GM18870 (cell line): ENCODE data around the gene U2AF1L4.
"Not testable (repeated sequence)": the region's sequence is repeated elsewhere in the genome, so short reads cannot be mapped to it uniquely, and the experiment has no call there.

Experiments
- ATAC-seq: cut with Tn5 transposase; IDR thresholded peaks from one replicate; pipeline ENCODE4 v1.9.1; 2021; ENCODE audit warnings: moderate library complexity; ENCODE audit not compliant: unreplicated experiment

The U2AF1L4 gene

GRCh38 chr19:35727956-35728706 is 17.1 kb downstream of the U2AF1L4 start:
- ATAC-seq = no peak

GRCh38 chr19:35727053-35727955 is 17.9 kb downstream of the U2AF1L4 start:
- no peak for ATAC-seq

GRCh38 chr19:35725216-35725861 is 19.9 kb downstream of the U2AF1L4 start:
- ATAC-seq = no peak

GRCh38 chr19:35724560-35724959 is 20.7 kb downstream of the U2AF1L4 start:
- no peak for ATAC-seq

GRCh38 chr19:35724132-35724531 is 21.1 kb downstream of the U2AF1L4 start:
- ATAC-seq = not testable (repeated sequence)

- no peak for ATAC-seq
These were observed 21.5 kb downstream of the U2AF1L4 start for GRCh38 chr19:35723671-35724070.

- ATAC-seq = no peak
These were observed 22.3 kb downstream of the U2AF1L4 start for GRCh38 chr19:35722897-35723296.

GRCh38 chr19:35722461-35722860 is 22.8 kb downstream of the U2AF1L4 start:
- no peak for ATAC-seq

GRCh38 chr19:35721374-35721773 is 23.8 kb downstream of the U2AF1L4 start:
- no peak for ATAC-seq

- ATAC-seq = no peak
These were observed 24.6 kb downstream of the U2AF1L4 start for GRCh38 chr19:35720648-35721047.

- no peak for ATAC-seq
These were observed 25.1 kb downstream of the U2AF1L4 start for GRCh38 chr19:35720163-35720524.

GRCh38 chr19:35719402-35720162 is 25.6 kb downstream of the U2AF1L4 start:
- ATAC-seq = no peak

- no peak for ATAC-seq
These were observed 26.7 kb downstream of the U2AF1L4 start for GRCh38 chr19:35718345-35719041.

- no peak for ATAC-seq
These were observed 27.4 kb downstream of the U2AF1L4 start, which contains the start of gene KMT2B for GRCh38 chr19:35717665-35718344. KMT2B (plus strand) TSS chr19:35718003; CDS start chr19:35718019, 16 bp downstream.

- ATAC-seq = peak; percentile 56
These were observed 28.2 kb downstream of the U2AF1L4 start for GRCh38 chr19:35716801-35717664.

- ATAC-seq = peak; percentile 12
These were observed 29.0 kb downstream of the U2AF1L4 start for GRCh38 chr19:35715981-35716800.

GRCh38 chr19:35715355-35715809 is 29.8 kb downstream of the U2AF1L4 start:
- ATAC-seq = no peak
